Transverse colon (tissue), 4 donors: ENCODE measurements around the gene EYA2.

Source experiments
- CTCF ChIP-seq, 5 experiments: fragments of 200-600 bp in 3 of 5; fragments of 450-650 bp in 2 of 5; sonication (generic) in 3 of 5; IDR thresholded peaks; 1 replicate in 2 of 5; 2 replicates in 3 of 5; pipeline ENCODE4 v1.5.1; 2016 to 2017; ENCODE audit warnings: antibody characterized with exemption in 5 of 5, inconsistent platforms in 3 of 5, mild to moderate bottlenecking in 2 of 5, moderate library complexity in 1 of 5
- POLR2A ChIP-seq: fragments of 450-650 bp; IDR thresholded peaks from one replicate; pipeline ENCODE4 v1.6.1; 2016; ENCODE audit warnings: antibody characterized with exemption, mild to moderate bottlenecking, moderate library complexity
- POLR2AphosphoS5 ChIP-seq, 3 donors: sonication (generic); formaldehyde crosslinking; IDR thresholded peaks; one replicate each; pipeline ENCODE4 v1.6.1; 2016; ENCODE audit warnings: antibody characterized with exemption in 3 of 3

- TF ChIP-seq CTCF (IDR thresholded peaks at IDR 0.05) = no peak
- no peak for TF ChIP-seq POLR2AphosphoS5 (IDR thresholded peaks at IDR 0.05)
- TF ChIP-seq POLR2A = no peak
These were observed 150.3 kb downstream of the EYA2 start for GRCh38 chr20:47044938-47045337.
